Astrocyte (in vitro differentiated cells and primary cell): ENCODE measurements around the gene MFAP2. TPM values are rescaled to one million over a fixed set of nuclear protein-coding genes. Genes with fewer than 3 reads are reported as not detected.

ENCODE experiments used
- DNase-seq: peaks from one replicate; pipeline ENCODE4 v3.0.0-alpha.2; 2010; ENCODE audit warnings: low read depth
- FAIRE-seq: peaks from 2 replicates; lab custom pipeline; 2011; peaks lifted over from hg19 to GRCh38; lab: Jason Lieb, UNC
- H2AFZ ChIP-seq: 2 replicates; pipeline ENCODE4 v1.6.0; 2012; ENCODE audit warnings: low read depth, low read length, inconsistent platforms
- H3K27ac ChIP-seq: 2 replicates; pipeline ENCODE4 v1.5.1; 2011; ENCODE audit warnings: low read depth, low read length, inconsistent platforms
- H3K27me3 ChIP-seq: 2 replicates; pipeline ENCODE4 v1.6.0; 2011; ENCODE audit warnings: low read length, inconsistent platforms; ENCODE audit not compliant: insufficient read depth
- H3K36me3 ChIP-seq: 2 replicates; pipeline ENCODE4 v1.5.1; 2011; ENCODE audit warnings: low read length, inconsistent platforms; ENCODE audit not compliant: insufficient read depth
- H3K4me1 ChIP-seq: 2 replicates; pipeline ENCODE4 v1.5.1; 2011; ENCODE audit warnings: low read length, inconsistent platforms; ENCODE audit not compliant: insufficient read depth
- H3K4me2 ChIP-seq: 2 replicates; pipeline ENCODE4 v1.6.0; 2012; ENCODE audit warnings: low read length, inconsistent platforms
- H3K4me3 ChIP-seq: 2 replicates; pipeline ENCODE4 v1.5.1; 2011; ENCODE audit warnings: low read depth, mild to moderate bottlenecking, low read length, inconsistent platforms; ENCODE audit not compliant: insufficient read depth
- H3K79me2 ChIP-seq: 2 replicates; pipeline ENCODE4 v1.6.0; 2012; ENCODE audit warnings: mild to moderate bottlenecking, low read length, inconsistent platforms; ENCODE audit not compliant: insufficient read depth
- H3K9ac ChIP-seq: 2 replicates; pipeline ENCODE4 v1.6.0; 2012; ENCODE audit warnings: mild to moderate bottlenecking, low read length, inconsistent platforms
- H3K9me3 ChIP-seq: 2 replicates; pipeline ENCODE4 v1.5.1; 2012; ENCODE audit warnings: low read depth, mild to moderate bottlenecking, low read length, inconsistent platforms; ENCODE audit not compliant: insufficient read depth
- H4K20me1 ChIP-seq: 2 replicates; pipeline ENCODE4 v1.6.0; 2012; ENCODE audit warnings: low read length, inconsistent platforms; ENCODE audit not compliant: insufficient read depth
- H3K27ac Mint-ChIP-seq: one replicate; pipeline ENCODE4 v1.8.0; 2021; ENCODE audit warnings: mild to moderate bottlenecking, mixed read lengths; ENCODE audit not compliant: unreplicated experiment
- H3K27me3 Mint-ChIP-seq: one replicate; pipeline ENCODE4 v1.8.0; 2021; ENCODE audit warnings: low read depth, mixed read lengths; ENCODE audit not compliant: unreplicated experiment
- H3K36me3 Mint-ChIP-seq: one replicate; pipeline ENCODE4 v1.8.0; 2021; ENCODE audit warnings: low read depth, mixed read lengths; ENCODE audit not compliant: unreplicated experiment
- H3K4me1 Mint-ChIP-seq: one replicate; pipeline ENCODE4 v1.8.0; 2021; ENCODE audit warnings: low read depth, mixed read lengths; ENCODE audit not compliant: unreplicated experiment
- H3K4me3 Mint-ChIP-seq: one replicate; pipeline ENCODE4 v1.8.0; 2021; ENCODE audit warnings: mild to moderate bottlenecking, moderate library complexity, mixed read lengths; ENCODE audit not compliant: unreplicated experiment
- H3K9me3 Mint-ChIP-seq: one replicate; pipeline ENCODE4 v1.8.0; 2021; ENCODE audit warnings: mild to moderate bottlenecking, mixed read lengths; ENCODE audit not compliant: unreplicated experiment
- EZH2 ChIP-seq: IDR thresholded peaks from 2 replicates; pipeline ENCODE4 v1.6.1; 2012; ENCODE audit warnings: mild to moderate bottlenecking, low read length, inconsistent platforms; ENCODE audit not compliant: insufficient read depth
- total RNA-seq: library from RNA; stranded (reverse); gene quantifications from 2 replicates; pipeline ENCODE4 v1.2.1, GENCODE V29; 2021
- TF ChIP-seq, protein P1 (sequence below): IDR thresholded peaks from 2 replicates; pipeline ENCODE4 v1.5.1; 2011; ENCODE audit warnings: low read depth, mild to moderate bottlenecking, inconsistent platforms, low read length, moderate library complexity; ENCODE audit not compliant: insufficient read depth

The MFAP2 gene
- total RNA-seq, 1 donor from 2014 or later = 121 TPM

DNA sequence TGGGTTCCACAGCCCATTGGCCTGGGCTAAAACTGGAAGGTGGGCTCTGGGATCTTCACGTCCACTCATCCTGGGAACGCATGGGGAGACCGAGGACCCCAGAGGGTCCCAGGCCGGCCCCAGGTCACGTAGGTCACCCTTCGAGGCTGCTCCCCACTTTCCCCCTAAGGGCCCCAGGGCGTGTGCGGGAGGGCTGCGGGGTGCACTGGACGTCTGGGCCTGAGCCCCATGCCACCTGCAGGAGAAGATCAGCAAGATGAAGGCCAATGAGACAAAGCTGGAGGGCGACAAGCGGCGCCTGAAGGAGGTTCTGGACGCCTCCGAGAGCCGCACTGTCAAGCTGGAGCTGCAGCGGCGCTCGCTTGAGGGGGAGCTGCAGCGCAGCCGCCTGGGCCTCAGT, 12.5 kb downstream of the MFAP2 start:
- no peak overlapping the region for H3K27ac ChIP-seq
- no peaks in the 10 kb centered on the region for H3K79me2 ChIP-seq
- no peaks in the 10 kb centered on the region for H3K9me3 ChIP-seq
- H3K4me3 ChIP-seq = no peak overlapping the region
- H3K4me1 ChIP-seq = peaks cover 30% of the 10 kb centered on the region
- peak overlapping the region; percentile 79 for H3K4me2 ChIP-seq
- Mint-ChIP-seq H3K9me3 (no peaks in the 10 kb centered on the region), H3K36me3 (peaks cover 12% of the 10 kb centered on the region), H3K4me3 (no peak overlapping the region), H3K4me1 (peaks cover 9% of the 10 kb centered on the region), H3K27me3 (no peaks in the 10 kb centered on the region), H3K27ac (no peak overlapping the region)
- peaks cover 21% of the 10 kb centered on the region for H4K20me1 ChIP-seq
- DNase-seq = no peak
- peaks cover 3% of the 10 kb centered on the region for H3K36me3 ChIP-seq
- peak overlapping the region; percentile 56 for H3K9ac ChIP-seq
- no peak for FAIRE-seq
- H3K27me3 ChIP-seq = no peaks in the 10 kb centered on the region
- TF ChIP-seq, protein P1, sequence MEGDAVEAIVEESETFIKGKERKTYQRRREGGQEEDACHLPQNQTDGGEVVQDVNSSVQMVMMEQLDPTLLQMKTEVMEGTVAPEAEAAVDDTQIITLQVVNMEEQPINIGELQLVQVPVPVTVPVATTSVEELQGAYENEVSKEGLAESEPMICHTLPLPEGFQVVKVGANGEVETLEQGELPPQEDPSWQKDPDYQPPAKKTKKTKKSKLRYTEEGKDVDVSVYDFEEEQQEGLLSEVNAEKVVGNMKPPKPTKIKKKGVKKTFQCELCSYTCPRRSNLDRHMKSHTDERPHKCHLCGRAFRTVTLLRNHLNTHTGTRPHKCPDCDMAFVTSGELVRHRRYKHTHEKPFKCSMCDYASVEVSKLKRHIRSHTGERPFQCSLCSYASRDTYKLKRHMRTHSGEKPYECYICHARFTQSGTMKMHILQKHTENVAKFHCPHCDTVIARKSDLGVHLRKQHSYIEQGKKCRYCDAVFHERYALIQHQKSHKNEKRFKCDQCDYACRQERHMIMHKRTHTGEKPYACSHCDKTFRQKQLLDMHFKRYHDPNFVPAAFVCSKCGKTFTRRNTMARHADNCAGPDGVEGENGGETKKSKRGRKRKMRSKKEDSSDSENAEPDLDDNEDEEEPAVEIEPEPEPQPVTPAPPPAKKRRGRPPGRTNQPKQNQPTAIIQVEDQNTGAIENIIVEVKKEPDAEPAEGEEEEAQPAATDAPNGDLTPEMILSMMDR = no peak
- TF ChIP-seq EZH2 = no peak
- no peak overlapping the region for H2AFZ ChIP-seq

DNA sequence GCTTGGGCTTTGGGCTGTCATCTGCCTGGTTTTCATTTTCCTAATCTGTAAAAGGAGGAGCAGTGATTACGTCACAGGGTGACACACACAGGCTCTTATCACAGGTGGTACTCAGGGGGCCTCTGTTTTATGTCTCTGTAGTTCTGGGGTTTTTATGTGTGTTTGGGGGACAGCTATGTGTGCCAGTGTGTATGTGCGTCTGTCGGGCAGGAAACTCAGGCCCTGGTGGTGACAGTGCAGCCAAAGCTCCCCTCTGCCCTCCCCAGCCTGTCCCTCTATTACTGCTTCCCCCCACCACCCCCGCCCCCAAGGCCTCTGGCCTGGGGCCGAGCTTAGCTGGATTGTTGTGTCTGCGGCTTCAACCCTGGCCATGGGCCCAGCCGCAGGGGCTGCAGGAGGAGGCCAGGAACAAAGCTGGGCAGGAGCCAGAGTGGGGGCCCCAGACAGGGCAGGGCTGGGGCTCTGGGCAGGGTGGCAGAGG, 13.3 kb downstream of the MFAP2 start:
- Histone ChIP-seq H3K4me2 (peak overlapping the region; percentile 79), H3K79me2 (no peaks in the 10 kb centered on the region), H3K4me1 (peaks cover 29% of the 10 kb centered on the region), H4K20me1 (peaks cover 15% of the 10 kb centered on the region), H2AFZ (no peak overlapping the region), H3K9me3 (no peaks in the 10 kb centered on the region), H3K27ac (peak overlapping the region; percentile 30), H3K4me3 (no peak overlapping the region), H3K27me3 (no peaks in the 10 kb centered on the region), H3K36me3 (peaks cover 3% of the 10 kb centered on the region), H3K9ac (peak overlapping the region; percentile 56)
- Mint-ChIP-seq H3K27me3 (no peaks in the 10 kb centered on the region), H3K4me3 (no peak overlapping the region), H3K4me1 (peaks cover 9% of the 10 kb centered on the region), H3K9me3 (no peaks in the 10 kb centered on the region), H3K27ac (peak overlapping the region; percentile 69), H3K36me3 (peaks cover 12% of the 10 kb centered on the region)
- peak; percentile 83 for DNase-seq
- no peak for FAIRE-seq
- TF ChIP-seq, protein P1 = no peak
- TF ChIP-seq EZH2 = no peak

DNA sequence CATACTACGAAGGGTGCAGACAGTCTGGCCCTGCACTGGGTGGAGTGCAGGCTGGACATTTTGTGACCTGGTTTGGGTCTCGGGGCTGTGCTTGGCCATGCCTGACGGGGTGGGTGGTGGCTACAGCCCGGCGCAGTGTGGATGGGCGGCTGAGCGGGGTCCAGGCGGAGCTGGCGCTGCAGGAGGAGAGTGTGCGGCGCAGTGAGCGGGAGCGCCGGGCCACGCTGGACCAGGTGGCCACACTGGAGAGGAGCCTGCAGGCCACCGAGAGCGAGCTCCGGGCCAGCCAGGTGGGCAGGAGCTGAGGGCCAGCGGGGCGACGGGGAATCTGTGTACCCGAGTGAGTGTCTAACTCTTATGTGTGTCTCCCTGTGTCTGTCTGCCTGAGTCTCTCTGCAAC, 14.1 kb downstream of the MFAP2 start:
- H3K79me2 ChIP-seq = no peaks in the 10 kb centered on the region
- H3K9me3 Mint-ChIP-seq = no peaks in the 10 kb centered on the region

More for the DNA sequence above, 14.1 kb downstream of the MFAP2 start:
- peaks cover 11% of the 10 kb centered on the region for H3K4me1 Mint-ChIP-seq
- TF ChIP-seq, protein P1 = no peak
- no peak for TF ChIP-seq EZH2
- no peaks in the 10 kb centered on the region for H3K27me3 Mint-ChIP-seq
- Histone ChIP-seq H3K27ac (no peak overlapping the region), H4K20me1 (peaks cover 7% of the 10 kb centered on the region), H2AFZ (no peak overlapping the region), H3K4me3 (no peak overlapping the region), H3K9ac (peak overlapping the region; percentile 12), H3K9me3 (no peaks in the 10 kb centered on the region), H3K27me3 (no peaks in the 10 kb centered on the region), H3K4me2 (peak overlapping the region; percentile 79), H3K36me3 (peaks cover 3% of the 10 kb centered on the region), H3K4me1 (peaks cover 23% of the 10 kb centered on the region)
- no peak overlapping the region for H3K27ac Mint-ChIP-seq
- H3K36me3 Mint-ChIP-seq = peaks cover 12% of the 10 kb centered on the region
- DNase-seq (no peak), FAIRE-seq (no peak)
- H3K4me3 Mint-ChIP-seq = no peak overlapping the region
